HK-2 (cell line): ENCODE measurements around the gene RAC3.

Experiments
- DNase-seq: peaks from one replicate; pipeline ENCODE4 v3.0.0-alpha.2; 2018; ENCODE audit not compliant: unreplicated experiment

Gene RAC3

GRCh38 chr17:82041144-82041814 is 9.8 kb downstream of the RAC3 start:
- no peak for DNase-seq

GRCh38 chr17:82042649-82043048 is 11.2 kb downstream of the RAC3 start:
- DNase-seq, result no peak

- no peak for DNase-seq
Observed at GRCh38 chr17:82043507-82043906, 12.0 kb downstream of the RAC3 start.

- no peak for DNase-seq
Observed at GRCh38 chr17:82045936-82046484, 14.5 kb downstream of the RAC3 start.

- no peak for DNase-seq
Observed at GRCh38 chr17:82046903-82047302, 15.4 kb downstream of the RAC3 start.

- no peak for DNase-seq
Observed at GRCh38 chr17:82047379-82047778, 15.9 kb downstream of the RAC3 start.

- no peak for DNase-seq
Observed at GRCh38 chr17:82047914-82048570, 16.6 kb downstream of the RAC3 start.

GRCh38 chr17:82048571-82048971 is 17.1 kb downstream of the RAC3 start:
- no peak for DNase-seq

- DNase-seq, result no peak
Observed at GRCh38 chr17:82049106-82049505, 17.6 kb downstream of the RAC3 start.

- DNase-seq, result no peak
Observed at GRCh38 chr17:82049521-82049971, 18.1 kb downstream of the RAC3 start.

- no peak for DNase-seq
Observed at GRCh38 chr17:82050152-82050760, 18.8 kb downstream of the RAC3 start.

GRCh38 chr17:82050761-82051641 is 19.5 kb downstream of the RAC3 start:
- no peak for DNase-seq

- DNase-seq, result peak; percentile 67
Observed at GRCh38 chr17:82051776-82052637, 20.5 kb downstream of the RAC3 start, which contains the start of the genes GPS1 and RFNG. Gene GPS1 (plus strand): TSS chr17:82051898. CDS start chr17:82051932, 34 bp downstream. Gene RFNG (minus strand): TSS chr17:82051811. CDS start chr17:82051766, 45 bp downstream.

- no peak for DNase-seq
Observed at GRCh38 chr17:82052638-82053059, 21.2 kb downstream of the RAC3 start.

- DNase-seq, result no peak
Observed at GRCh38 chr17:82053130-82053529, 21.7 kb downstream of the RAC3 start.

GRCh38 chr17:82053556-82054263 is 22.2 kb downstream of the RAC3 start:
- DNase-seq, result no peak

GRCh38 chr17:82054351-82055022 is 23.0 kb downstream of the RAC3 start:
- no peak for DNase-seq

GRCh38 chr17:82055023-82055964 is 23.8 kb downstream of the RAC3 start:
- DNase-seq, result no peak
